ENCODE results near the gene FRMD8.
A peak's percentile ranks its signal among the peaks of the same experiment; 100 is the strongest.

The FRMD8 gene

GRCh38 chr11:65376138-65376713 lies 10.2 kb upstream of the FRMD8 start:
- no peak for DNase-seq

- no peak for DNase-seq
Observed at GRCh38 chr11:65377036-65377435, 9.4 kb upstream of the FRMD8 start.

GRCh38 chr11:65377777-65378176 lies 8.7 kb upstream of the FRMD8 start:
- no peak for DNase-seq

DNA sequence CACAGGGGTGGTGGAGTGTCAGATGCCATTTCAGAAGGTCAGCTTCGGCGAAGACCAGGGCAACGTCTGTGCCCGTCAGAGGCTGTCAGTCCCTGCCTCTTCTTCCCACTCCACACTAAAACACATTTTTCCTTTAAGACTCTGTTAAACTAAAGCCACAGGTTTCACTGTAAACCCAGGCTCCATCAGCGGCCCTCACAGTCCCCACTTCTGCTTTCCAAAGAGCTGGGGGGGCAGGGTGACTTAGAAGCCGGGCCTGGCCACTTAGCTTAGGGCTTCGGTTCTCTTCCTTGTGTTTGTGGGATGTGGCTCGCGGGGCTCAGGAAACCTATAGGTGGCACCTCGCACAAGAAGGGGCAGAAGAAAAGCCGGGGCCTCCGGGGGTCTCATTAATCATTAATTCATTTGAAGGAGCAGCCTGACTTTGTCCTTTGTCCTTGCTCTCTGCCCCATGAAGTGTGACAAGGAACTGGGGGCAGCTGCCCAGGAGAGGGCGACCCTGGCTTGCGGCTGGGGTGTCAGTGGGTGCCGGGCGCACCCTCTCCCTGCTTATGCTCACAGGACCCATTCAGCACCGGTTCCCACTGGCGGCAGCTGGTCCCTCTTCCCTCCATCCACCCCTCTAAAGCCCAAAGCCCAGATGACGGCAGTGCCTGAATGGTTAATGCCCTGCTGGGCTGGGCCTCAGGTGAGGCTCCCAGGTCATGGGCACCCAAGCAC lies 8.1 kb upstream of the FRMD8 start:
- no peak for DNase-seq

DNA sequence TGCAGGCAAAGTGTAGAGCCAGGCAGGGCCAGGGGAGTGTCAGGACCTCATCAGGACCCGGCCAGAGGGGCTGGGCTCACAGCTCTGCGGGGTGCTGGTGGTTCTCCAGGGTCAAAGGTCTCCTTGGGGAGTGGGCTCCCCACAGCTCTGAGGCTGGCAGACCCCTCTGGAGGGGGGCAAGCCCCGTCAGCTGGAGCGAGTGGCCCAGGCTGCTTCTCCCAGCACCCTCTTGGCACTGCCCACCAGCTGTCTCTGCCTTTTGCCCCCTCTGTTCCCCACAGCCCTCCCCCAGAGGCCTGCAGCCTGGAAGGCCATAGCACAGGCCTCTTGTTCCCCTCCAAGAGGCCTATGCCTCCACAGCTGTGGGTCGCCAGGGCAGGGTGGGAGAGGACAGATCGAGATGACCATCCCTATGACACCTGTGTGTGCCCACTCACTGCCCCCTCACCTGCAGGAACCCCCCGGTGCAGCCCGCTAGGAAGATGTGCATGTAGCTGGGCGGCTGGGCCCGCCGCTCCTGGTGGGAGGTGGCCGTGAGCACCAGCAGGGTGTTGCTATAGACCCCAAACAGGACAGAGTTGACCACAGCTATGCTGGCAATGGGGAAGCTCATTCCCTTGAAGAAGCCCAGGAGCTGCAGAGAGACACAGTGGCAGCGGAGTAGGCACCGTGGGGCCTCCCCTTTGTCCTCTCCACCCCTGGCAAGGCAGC lies 7.4 kb upstream of the FRMD8 start:
- no peak for DNase-seq

- no peak for DNase-seq
Observed at GRCh38 chr11:65379698-65380459, 6.6 kb upstream of the FRMD8 start.

DNA sequence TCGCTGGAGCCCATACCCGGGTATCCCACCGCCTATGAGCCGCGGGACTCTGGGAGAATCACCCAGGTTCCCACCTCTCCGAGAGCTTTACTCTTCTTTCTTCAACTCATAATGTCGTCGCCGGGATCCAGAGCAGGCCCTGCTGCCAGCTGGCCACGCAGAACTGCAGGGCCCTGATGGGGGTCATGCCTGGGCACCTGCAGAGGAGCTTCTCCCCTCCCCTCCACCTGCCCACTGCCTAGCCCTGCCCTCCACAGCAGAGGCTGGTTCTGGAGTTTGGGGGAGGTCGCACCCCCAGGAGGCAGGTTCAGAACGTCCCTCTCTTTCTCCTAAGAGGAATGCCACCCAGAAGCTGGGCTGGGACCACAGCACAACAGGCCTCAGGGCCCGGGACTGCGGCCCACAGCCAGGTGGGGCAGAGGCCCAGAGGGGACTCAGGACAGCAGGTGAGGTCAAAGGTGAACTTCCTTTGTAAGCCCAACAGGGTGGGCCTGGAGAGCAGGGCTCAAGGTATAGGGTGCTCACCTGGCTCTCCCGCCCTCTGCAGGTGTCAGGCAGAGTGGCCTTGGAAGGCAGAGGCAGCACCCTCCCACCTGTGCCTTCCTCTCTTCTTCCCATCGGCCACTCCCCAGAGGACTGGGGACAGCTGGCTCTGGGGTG lies 5.8 kb upstream of the FRMD8 start:
- no peak for DNase-seq

DNA sequence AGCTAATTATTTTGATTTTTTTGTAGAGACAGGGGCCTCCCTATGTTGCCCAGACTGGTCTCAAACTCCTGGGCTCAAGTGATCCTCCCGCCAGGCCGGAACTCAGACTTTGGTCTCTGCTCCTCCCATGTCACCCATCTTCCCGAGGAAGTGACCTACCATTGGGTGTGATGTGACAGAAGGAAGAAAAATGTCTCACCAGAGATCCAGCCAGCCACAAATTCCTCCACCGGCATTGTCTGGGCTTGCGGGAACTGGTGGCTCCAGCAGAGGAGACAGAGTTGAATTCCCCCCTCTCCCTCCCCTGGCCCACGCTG lies 4.8 kb upstream of the FRMD8 start:
- no peak for DNase-seq

DNA sequence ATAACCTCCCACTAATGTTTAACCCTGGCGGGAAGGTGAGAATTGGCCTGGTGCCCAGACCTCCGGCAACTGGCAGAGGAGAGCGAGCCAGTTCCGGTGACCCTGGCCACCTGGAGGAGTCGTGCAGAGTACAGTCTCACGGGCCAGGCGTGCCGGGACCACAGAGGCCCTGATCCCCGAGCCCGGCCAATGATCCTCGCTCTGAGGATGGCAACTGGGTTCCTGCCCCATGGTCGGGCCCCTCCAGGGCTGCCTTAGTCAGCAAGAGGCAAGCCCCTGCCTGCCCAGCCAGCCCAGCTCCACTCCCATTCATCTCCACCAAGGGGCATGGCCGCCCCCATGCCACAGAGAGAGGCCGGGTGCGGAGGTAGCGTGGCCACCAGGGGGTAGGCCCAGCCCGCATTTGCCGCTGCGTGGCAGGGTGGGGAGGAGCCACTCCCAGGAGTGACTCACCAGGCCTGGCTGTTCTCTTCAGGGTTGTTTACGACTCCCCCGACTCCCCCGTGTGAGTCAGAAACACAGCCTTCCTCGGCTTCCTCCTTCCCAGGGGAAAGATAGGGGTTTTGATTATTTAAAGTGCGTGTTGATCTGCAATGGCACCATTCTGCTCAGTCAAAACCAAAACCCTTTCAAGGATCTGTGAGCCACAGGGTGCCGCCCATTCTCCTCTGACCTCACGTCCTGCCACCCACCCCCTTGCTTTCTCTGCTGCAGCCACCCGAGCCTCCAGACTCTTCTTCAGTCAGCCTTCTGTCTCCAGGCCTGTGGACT lies 4.2 kb upstream of the FRMD8 start, which contains the start of gene SLC25A45:
Gene SLC25A45, minus strand, starts transcription at position 614 of the 771 bp plus-strand sequence. CDS start 695 bp downstream, outside the sequence.
- peak; percentile 98 for DNase-seq

GRCh38 chr11:65382804-65383368 lies 3.6 kb upstream of the FRMD8 start:
- no peak for DNase-seq

- no peak for DNase-seq
Observed at GRCh38 chr11:65383778-65384177, 2.7 kb upstream of the FRMD8 start.

DNA sequence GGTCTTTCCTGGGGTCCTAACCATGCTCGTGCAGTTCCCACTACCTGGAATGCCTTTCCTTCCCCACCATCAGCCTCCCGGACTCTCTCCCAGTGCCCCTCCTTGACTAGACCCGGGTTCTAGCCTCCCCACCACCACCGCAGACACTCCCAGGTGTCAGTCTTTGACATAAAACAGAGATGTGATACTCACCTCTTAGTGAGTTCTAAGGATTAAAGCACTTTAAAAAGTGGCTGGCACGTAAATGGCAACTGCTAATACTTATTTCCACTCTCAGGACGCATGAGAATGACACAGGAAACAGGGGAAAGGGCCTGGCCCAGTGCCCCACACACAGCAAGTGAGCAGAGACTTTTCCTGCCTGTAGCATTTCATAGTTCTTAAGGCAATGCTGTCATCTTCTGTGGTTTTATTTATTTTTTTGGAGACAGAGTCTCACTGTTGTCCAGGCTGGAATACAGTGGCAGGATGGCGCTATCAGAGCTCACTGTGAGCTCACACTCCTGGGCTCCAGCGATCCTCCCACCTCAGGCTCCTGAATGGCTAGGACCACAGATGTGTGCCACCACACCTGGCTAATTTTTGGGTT lies 2.0 kb upstream of the FRMD8 start:
- no peak for DNase-seq

DNA sequence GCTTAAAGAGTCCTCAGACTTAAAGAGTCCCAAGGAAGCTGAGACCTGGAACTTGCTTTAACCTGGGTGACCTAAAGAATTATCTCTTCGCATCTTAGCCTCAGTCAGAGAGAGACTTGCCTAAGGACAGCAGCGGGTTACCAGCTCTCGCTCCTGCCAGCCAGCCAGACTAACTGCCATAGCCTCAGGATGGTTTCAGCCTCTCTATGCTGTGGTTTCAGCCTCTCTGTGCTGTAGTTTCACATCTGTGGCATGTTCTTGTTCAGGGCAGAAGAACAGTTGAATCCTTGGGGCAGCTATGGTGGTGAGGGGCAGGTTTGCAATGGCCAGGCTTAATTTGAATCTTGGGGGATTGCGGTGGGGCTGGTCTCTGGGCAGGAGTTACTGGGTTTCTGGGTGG lies 2.3 kb downstream of the FRMD8 start:
- DNase-seq = no peak

GRCh38 chr11:65389294-65389980 lies 3.0 kb downstream of the FRMD8 start:
- DNase-seq = no peak

GRCh38 chr11:65390099-65390941 lies 3.9 kb downstream of the FRMD8 start:
- peak; percentile 47 for DNase-seq

DNA sequence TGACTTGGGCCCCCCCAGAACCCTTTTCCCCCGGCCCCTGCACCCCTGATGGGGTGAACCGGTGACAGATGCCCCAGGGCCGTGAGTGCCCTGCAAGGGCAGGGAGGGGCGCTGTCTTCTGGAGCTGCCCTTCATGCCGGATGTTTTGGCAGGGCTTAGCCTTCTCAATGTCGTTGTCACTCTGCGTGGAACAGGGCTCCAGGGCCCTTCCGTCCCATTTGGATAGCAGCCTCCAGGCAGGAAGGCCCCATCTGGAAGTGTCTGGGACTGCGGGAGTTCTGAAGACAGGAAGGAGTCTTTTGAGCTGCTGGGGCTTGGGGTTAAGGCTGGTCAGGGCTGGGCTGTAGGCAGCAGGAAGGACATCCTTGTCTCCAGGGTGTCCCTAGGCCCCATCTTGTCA lies 4.6 kb downstream of the FRMD8 start:
- peak; percentile 30 for DNase-seq

DNA sequence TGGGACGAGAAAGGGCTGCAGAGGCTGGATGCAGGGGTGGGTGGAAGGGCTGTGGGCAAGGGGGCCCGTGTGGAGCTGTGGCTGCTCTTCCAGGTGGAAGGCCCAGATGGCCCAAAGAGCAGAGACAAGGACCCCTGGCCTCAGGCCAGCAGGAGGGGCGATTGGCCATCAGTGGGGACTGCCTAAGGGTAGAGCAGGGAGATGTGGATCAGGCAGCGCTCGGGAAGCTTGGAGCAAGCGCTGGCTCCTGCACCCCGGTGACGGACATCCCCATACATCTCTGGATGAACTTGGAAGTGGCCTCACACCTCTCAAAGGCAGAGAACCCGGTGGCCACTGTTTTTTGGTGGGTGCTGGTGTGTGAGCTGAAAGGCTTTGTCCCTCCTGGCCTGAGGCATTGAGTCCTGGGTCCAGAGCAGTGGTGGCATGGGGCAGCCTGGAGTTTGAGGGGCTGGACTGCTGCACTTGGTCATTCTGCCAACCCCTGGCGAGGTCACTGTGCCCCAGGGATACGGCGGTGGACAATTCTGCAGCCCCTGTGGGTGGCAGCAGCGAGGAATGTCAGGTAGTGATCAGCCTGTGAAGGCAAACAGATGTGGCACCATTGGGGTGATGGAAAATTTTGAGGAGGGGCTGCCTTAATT lies 5.9 kb downstream of the FRMD8 start:
- DNase-seq = no peak

DNA sequence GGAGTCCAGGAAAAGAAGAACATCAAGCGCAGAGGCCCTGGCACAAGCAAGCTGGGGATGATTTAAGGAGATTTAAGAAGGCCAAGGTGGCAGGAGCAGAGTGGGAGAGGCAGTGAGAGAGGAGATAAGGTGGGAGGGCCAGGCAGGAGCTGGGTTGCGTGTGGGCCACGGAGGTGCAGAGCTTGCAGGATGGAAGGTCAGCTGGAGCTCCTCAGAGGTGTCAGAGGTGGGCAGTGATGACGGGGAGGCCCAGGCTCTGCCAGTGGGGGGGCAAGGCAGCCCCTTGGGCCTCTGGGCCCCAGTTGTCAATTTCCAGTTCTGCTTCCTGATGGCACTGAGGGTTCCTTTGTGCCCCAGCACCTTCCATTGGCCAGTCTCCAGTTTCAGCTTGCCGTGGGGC lies 6.5 kb downstream of the FRMD8 start:
- no peak for DNase-seq

- no peak for DNase-seq
Observed at GRCh38 chr11:65393513-65394079, 7.2 kb downstream of the FRMD8 start.
